WTC11 (cell line): ENCODE data around the gene SHPK. TPM values are rescaled to one million over a fixed set of nuclear protein-coding genes. Genes with fewer than 3 reads are reported as not detected.

Experiments used
- ATAC-seq: fragments of 200-7000 bp; cut with Tn5 transposase; 2 replicates; pipeline ENCODE4 v1.10.0; 2021; ENCODE audit warnings: mild to moderate bottlenecking, moderate library complexity
- CTCF ChIA-PET: fragments of 300-600 bp; sonication (Branson Sonifier 250); formaldehyde crosslinking; loops from one replicate; lab custom pipeline; 2021; ENCODE audit warnings: antibody characterized with exemption; lab: Charles Lee
- POLR2A ChIA-PET: fragments of 350-600 bp; sonication (Branson Sonifier 250); formaldehyde crosslinking; loops from one replicate; lab custom pipeline; 2021; ENCODE audit warnings: antibody characterized with exemption; lab: Charles Lee
- DNase-seq: peaks from one replicate; pipeline ENCODE4 v3.0.0; 2021; ENCODE audit warnings: low spot score
- H3K27ac Mint-ChIP-seq: 2 replicates; pipeline ENCODE4 v1.8.0; 2021; ENCODE audit warnings: mixed read lengths
- H3K27me3 Mint-ChIP-seq: 2 replicates; pipeline ENCODE4 v1.8.0; 2021; ENCODE audit warnings: low read depth, mild to moderate bottlenecking, moderate library complexity, mixed read lengths
- H3K36me3 Mint-ChIP-seq: 2 replicates; pipeline ENCODE4 v1.8.0; 2021; ENCODE audit warnings: mixed read lengths
- H3K4me1 Mint-ChIP-seq: 2 replicates; pipeline ENCODE4 v1.8.0; 2022; ENCODE audit warnings: mixed read lengths
- H3K4me3 Mint-ChIP-seq: 2 replicates; pipeline ENCODE4 v1.8.0; 2021; ENCODE audit warnings: mild to moderate bottlenecking, moderate library complexity, mixed read lengths
- H3K9me3 Mint-ChIP-seq: 2 replicates; pipeline ENCODE4 v1.8.0; 2021; ENCODE audit warnings: mixed read lengths
- CREM ChIP-seq: sonication (generic); formaldehyde crosslinking; IDR thresholded peaks from 2 replicates; pipeline ENCODE4 v1.8.1; 2022; ENCODE audit warnings: mild to moderate bottlenecking, missing genetic modification reagents, moderate library complexity
- ELF4 ChIP-seq: sonication (generic); formaldehyde crosslinking; IDR thresholded peaks from 2 replicates; pipeline ENCODE4 v1.8.1; 2022; ENCODE audit warnings: low read depth, mild to moderate bottlenecking, moderate library complexity, missing genetic modification reagents
- ETV6 ChIP-seq: sonication (generic); formaldehyde crosslinking; IDR thresholded peaks from 2 replicates; pipeline ENCODE4 v1.8.1; 2022; ENCODE audit warnings: mild to moderate bottlenecking, missing genetic modification reagents
- KAT7 ChIP-seq: sonication (generic); formaldehyde crosslinking; IDR thresholded peaks from 2 replicates; pipeline ENCODE4 v1.8.1; 2023; ENCODE audit warnings: missing genetic modification reagents, mild to moderate bottlenecking, borderline replicate concordance
- MYBL2 ChIP-seq: sonication (generic); formaldehyde crosslinking; IDR thresholded peaks from 2 replicates; pipeline ENCODE4 v1.8.1; 2023; ENCODE audit warnings: mild to moderate bottlenecking, moderate library complexity, missing genetic modification reagents
- NR1H2 ChIP-seq: sonication (generic); formaldehyde crosslinking; IDR thresholded peaks from 2 replicates; pipeline ENCODE4 v1.9.0; 2021; ENCODE audit warnings: mild to moderate bottlenecking, moderate library complexity, missing genetic modification reagents
- PRRX2 ChIP-seq: fragments of 250-450 bp; sonication (Bioruptor Pico); IDR thresholded peaks from 2 replicates; pipeline ENCODE4 v1.8.0; 2021; ENCODE audit warnings: mild to moderate bottlenecking
- total RNA-seq: library from RNA; stranded (reverse); gene quantifications from 3 replicates; pipeline ENCODE4 v1.2.3, GENCODE V29; 2021
- TF ChIP-seq, protein P1 (sequence below): sonication (generic); formaldehyde crosslinking; IDR thresholded peaks from 2 replicates; pipeline ENCODE4 v1.8.0; 2023; ENCODE audit warnings: missing genetic modification reagents, mild to moderate bottlenecking, borderline replicate concordance
- TF ChIP-seq, protein P2 (sequence below): sonication (generic); formaldehyde crosslinking; IDR thresholded peaks from 2 replicates; pipeline ENCODE4 v1.8.1; 2023; ENCODE audit warnings: mild to moderate bottlenecking, missing genetic modification reagents
- TF ChIP-seq, protein P3 (sequence below): fragments of 250-450 bp; sonication (Bioruptor Pico); conservative IDR thresholded peaks from 2 replicates; pipeline ENCODE4 v1.9.0; 2021; ENCODE audit warnings: mild to moderate bottlenecking
- TF ChIP-seq, protein P4 (sequence below): fragments of 200-600 bp; IDR thresholded peaks from 2 replicates; pipeline ENCODE4 v1.8.0; 2022; ENCODE audit warnings: antibody characterized with exemption
- TF ChIP-seq, protein P5 (sequence below): sonication (generic); formaldehyde crosslinking; conservative IDR thresholded peaks from 2 replicates; pipeline ENCODE4 v1.8.1; 2023; ENCODE audit warnings: mild to moderate bottlenecking, low read depth, missing genetic modification reagents, moderate library complexity
- TF ChIP-seq, protein P6 (sequence below): sonication (generic); formaldehyde crosslinking; IDR thresholded peaks from 2 replicates; pipeline ENCODE4 v1.8.1; 2023; ENCODE audit warnings: mild to moderate bottlenecking, missing genetic modification reagents, borderline replicate concordance
- TF ChIP-seq, protein P7 (sequence below): sonication (generic); formaldehyde crosslinking; IDR thresholded peaks from 2 replicates; pipeline ENCODE4 v1.8.0; 2022; ENCODE audit warnings: mild to moderate bottlenecking, missing genetic modification reagents
- TF ChIP-seq, protein P8 (sequence below): sonication (generic); formaldehyde crosslinking; IDR thresholded peaks from 2 replicates; pipeline ENCODE4 v1.8.1; 2022; ENCODE audit warnings: mild to moderate bottlenecking, missing genetic modification reagents, moderate library complexity, borderline replicate concordance

Gene SHPK
- total RNA-seq, 1 experiment from 2014 or later, result 29.2 TPM

DNA sequence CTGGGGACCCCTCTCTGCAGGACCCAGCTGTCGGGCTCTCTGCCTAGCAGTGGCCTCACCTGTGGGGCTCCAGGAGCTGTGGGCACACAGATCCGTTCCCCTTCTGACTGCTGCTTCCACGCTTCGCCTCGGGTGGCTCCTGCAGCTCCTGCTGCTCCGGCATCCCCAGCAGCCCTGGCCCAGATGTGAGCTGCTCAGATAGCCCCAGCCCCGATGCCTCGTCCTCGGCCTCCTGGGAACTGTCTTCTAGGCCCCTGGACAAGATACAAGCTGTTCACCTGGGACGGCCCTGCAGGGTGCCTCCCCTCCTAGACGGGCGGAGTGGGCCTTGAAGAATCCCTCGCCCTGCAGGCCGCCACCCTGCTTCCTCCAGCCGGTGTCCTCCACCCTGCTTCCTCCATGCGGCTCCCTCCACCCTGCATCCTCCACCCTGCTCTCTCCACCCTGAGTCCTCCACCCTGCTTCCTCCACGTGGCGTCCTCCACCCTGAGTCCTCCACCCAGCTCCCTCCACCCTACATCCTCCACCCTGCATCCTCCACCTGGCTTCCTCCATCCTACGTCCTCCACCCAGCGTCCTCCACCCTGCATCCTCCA, 43.6 kb upstream of the SHPK start (continued):
- TF ChIP-seq, protein P1, sequence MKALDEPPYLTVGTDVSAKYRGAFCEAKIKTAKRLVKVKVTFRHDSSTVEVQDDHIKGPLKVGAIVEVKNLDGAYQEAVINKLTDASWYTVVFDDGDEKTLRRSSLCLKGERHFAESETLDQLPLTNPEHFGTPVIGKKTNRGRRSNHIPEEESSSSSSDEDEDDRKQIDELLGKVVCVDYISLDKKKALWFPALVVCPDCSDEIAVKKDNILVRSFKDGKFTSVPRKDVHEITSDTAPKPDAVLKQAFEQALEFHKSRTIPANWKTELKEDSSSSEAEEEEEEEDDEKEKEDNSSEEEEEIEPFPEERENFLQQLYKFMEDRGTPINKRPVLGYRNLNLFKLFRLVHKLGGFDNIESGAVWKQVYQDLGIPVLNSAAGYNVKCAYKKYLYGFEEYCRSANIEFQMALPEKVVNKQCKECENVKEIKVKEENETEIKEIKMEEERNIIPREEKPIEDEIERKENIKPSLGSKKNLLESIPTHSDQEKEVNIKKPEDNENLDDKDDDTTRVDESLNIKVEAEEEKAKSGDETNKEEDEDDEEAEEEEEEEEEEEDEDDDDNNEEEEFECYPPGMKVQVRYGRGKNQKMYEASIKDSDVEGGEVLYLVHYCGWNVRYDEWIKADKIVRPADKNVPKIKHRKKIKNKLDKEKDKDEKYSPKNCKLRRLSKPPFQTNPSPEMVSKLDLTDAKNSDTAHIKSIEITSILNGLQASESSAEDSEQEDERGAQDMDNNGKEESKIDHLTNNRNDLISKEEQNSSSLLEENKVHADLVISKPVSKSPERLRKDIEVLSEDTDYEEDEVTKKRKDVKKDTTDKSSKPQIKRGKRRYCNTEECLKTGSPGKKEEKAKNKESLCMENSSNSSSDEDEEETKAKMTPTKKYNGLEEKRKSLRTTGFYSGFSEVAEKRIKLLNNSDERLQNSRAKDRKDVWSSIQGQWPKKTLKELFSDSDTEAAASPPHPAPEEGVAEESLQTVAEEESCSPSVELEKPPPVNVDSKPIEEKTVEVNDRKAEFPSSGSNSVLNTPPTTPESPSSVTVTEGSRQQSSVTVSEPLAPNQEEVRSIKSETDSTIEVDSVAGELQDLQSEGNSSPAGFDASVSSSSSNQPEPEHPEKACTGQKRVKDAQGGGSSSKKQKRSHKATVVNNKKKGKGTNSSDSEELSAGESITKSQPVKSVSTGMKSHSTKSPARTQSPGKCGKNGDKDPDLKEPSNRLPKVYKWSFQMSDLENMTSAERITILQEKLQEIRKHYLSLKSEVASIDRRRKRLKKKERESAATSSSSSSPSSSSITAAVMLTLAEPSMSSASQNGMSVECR, result no peak

DNA sequence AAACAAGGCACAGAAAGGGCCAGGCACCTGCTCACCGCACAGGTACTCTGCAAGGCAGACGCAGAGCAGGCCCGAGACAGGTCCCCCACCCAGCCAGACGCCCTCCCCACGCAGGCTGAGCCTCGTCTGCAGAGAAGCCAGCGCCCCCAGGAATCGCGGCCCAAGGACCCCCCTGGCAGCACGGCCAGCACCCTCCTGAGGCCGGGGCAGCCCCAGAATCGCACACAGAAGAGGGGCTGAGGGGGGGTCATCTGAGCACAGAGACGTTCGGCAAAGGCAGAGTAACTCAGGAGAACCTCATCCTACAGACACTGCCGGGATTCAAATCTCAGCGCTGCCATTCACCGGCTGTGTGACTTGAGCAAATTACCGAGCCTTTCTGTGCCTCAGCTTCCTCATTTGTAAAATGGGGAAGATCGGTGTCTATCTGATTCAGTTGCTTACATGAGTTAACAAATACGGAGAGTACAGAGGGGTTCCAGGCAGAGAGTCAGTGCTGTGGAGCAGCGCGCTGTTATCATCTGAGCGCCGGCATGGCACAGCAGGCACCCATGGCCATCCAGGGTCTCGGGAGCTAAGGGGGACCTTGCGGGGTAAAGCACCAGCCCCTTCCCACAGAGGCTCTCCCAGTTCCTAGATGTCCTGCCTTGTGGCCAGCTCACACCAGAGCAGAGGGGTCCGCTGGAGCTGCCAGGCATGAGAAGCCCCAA, 42.9 kb upstream of the SHPK start:
- H3K27me3 Mint-ChIP-seq, result no peaks in the 10 kb centered on the region; the same call in none of the 2 replicates
- ATAC-seq (no peak), DNase-seq (no peak)
- no peaks in the 10 kb centered on the region for H3K9me3 Mint-ChIP-seq
- ChIA-PET POLR2A (interaction anchor here (0.6 kb wide), 1 partner anchor 155 kb away, joined by 3 read pairs; no protein-coding TSS in a partner anchor), CTCF (interaction anchor here (0.6 to 2.6 kb wide), 8 partner anchors 12 to 143 kb away, joined by 3 to 14 read pairs (median 3); partner anchors contain the start of genes CTNS, HASPIN and SHPK)
- peaks cover 11% of the 10 kb centered on the region for H3K4me1 Mint-ChIP-seq
- H3K4me3 Mint-ChIP-seq, result no peak overlapping the region
- no peaks in the 10 kb centered on the region for H3K36me3 Mint-ChIP-seq
- H3K27ac Mint-ChIP-seq, result no peak overlapping the region
- TF ChIP-seq ELF4 (CRISPR knock-in tag) (no peak), MYBL2 (CRISPR knock-in tag) (no peak), NR1H2 (CRISPR knock-in tag) (no peak), KAT7 (no peak), CREM (CRISPR knock-in tag) (no peak), PRRX2 (CRISPR knock-in tag) (no peak), ETV6 (CRISPR knock-in tag) (no peak)
- TF ChIP-seq, protein P2, sequence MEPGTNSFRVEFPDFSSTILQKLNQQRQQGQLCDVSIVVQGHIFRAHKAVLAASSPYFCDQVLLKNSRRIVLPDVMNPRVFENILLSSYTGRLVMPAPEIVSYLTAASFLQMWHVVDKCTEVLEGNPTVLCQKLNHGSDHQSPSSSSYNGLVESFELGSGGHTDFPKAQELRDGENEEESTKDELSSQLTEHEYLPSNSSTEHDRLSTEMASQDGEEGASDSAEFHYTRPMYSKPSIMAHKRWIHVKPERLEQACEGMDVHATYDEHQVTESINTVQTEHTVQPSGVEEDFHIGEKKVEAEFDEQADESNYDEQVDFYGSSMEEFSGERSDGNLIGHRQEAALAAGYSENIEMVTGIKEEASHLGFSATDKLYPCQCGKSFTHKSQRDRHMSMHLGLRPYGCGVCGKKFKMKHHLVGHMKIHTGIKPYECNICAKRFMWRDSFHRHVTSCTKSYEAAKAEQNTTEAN (CRISPR knock-in tag), result no peak
- TF ChIP-seq, protein P3, sequence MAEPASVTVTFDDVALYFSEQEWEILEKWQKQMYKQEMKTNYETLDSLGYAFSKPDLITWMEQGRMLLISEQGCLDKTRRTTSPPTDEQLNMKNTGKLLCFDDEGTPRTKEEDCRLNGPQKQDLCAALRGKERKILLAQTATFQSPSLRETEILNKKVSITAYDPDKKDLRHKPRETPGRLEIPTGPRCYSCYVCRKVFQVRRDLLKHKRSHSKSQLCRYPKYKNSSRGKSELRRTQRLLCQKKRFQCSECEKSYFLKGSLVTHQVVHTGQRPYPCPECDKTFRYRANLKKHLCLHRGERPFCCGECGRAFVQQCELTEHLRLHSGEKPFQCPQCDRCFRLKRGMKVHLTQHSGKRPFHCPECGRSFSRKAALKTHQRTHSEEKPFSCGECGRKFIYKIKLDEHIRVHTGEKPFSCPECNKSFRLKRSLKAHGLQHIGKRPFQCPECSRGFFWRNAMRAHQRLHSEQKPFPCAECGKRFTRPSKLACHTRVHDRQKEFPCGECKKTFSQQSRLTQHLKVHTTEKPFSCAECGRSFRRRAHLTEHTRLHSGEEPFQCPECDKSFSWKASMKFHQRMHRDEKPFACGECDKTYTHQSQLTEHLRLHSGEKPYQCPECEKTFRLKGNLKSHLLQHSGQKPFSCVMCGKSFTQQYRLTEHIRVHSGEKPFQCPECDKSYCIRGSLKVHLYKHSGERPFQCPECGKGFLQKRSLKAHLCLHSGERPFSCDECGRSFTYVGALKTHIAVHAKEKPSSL (CRISPR knock-in tag), result no peak
- TF ChIP-seq, protein P4, sequence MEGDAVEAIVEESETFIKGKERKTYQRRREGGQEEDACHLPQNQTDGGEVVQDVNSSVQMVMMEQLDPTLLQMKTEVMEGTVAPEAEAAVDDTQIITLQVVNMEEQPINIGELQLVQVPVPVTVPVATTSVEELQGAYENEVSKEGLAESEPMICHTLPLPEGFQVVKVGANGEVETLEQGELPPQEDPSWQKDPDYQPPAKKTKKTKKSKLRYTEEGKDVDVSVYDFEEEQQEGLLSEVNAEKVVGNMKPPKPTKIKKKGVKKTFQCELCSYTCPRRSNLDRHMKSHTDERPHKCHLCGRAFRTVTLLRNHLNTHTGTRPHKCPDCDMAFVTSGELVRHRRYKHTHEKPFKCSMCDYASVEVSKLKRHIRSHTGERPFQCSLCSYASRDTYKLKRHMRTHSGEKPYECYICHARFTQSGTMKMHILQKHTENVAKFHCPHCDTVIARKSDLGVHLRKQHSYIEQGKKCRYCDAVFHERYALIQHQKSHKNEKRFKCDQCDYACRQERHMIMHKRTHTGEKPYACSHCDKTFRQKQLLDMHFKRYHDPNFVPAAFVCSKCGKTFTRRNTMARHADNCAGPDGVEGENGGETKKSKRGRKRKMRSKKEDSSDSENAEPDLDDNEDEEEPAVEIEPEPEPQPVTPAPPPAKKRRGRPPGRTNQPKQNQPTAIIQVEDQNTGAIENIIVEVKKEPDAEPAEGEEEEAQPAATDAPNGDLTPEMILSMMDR, result no peak
- TF ChIP-seq, protein P5, sequence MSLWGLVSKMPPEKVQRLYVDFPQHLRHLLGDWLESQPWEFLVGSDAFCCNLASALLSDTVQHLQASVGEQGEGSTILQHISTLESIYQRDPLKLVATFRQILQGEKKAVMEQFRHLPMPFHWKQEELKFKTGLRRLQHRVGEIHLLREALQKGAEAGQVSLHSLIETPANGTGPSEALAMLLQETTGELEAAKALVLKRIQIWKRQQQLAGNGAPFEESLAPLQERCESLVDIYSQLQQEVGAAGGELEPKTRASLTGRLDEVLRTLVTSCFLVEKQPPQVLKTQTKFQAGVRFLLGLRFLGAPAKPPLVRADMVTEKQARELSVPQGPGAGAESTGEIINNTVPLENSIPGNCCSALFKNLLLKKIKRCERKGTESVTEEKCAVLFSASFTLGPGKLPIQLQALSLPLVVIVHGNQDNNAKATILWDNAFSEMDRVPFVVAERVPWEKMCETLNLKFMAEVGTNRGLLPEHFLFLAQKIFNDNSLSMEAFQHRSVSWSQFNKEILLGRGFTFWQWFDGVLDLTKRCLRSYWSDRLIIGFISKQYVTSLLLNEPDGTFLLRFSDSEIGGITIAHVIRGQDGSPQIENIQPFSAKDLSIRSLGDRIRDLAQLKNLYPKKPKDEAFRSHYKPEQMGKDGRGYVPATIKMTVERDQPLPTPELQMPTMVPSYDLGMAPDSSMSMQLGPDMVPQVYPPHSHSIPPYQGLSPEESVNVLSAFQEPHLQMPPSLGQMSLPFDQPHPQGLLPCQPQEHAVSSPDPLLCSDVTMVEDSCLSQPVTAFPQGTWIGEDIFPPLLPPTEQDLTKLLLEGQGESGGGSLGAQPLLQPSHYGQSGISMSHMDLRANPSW (CRISPR knock-in tag), result no peak
- TF ChIP-seq, protein P6, sequence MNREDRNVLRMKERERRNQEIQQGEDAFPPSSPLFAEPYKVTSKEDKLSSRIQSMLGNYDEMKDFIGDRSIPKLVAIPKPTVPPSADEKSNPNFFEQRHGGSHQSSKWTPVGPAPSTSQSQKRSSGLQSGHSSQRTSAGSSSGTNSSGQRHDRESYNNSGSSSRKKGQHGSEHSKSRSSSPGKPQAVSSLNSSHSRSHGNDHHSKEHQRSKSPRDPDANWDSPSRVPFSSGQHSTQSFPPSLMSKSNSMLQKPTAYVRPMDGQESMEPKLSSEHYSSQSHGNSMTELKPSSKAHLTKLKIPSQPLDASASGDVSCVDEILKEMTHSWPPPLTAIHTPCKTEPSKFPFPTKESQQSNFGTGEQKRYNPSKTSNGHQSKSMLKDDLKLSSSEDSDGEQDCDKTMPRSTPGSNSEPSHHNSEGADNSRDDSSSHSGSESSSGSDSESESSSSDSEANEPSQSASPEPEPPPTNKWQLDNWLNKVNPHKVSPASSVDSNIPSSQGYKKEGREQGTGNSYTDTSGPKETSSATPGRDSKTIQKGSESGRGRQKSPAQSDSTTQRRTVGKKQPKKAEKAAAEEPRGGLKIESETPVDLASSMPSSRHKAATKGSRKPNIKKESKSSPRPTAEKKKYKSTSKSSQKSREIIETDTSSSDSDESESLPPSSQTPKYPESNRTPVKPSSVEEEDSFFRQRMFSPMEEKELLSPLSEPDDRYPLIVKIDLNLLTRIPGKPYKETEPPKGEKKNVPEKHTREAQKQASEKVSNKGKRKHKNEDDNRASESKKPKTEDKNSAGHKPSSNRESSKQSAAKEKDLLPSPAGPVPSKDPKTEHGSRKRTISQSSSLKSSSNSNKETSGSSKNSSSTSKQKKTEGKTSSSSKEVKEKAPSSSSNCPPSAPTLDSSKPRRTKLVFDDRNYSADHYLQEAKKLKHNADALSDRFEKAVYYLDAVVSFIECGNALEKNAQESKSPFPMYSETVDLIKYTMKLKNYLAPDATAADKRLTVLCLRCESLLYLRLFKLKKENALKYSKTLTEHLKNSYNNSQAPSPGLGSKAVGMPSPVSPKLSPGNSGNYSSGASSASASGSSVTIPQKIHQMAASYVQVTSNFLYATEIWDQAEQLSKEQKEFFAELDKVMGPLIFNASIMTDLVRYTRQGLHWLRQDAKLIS, result no peak
- TF ChIP-seq, protein P7, sequence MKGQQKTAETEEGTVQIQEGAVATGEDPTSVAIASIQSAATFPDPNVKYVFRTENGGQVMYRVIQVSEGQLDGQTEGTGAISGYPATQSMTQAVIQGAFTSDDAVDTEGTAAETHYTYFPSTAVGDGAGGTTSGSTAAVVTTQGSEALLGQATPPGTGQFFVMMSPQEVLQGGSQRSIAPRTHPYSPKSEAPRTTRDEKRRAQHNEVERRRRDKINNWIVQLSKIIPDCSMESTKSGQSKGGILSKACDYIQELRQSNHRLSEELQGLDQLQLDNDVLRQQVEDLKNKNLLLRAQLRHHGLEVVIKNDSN, result no peak
- TF ChIP-seq, protein P8, sequence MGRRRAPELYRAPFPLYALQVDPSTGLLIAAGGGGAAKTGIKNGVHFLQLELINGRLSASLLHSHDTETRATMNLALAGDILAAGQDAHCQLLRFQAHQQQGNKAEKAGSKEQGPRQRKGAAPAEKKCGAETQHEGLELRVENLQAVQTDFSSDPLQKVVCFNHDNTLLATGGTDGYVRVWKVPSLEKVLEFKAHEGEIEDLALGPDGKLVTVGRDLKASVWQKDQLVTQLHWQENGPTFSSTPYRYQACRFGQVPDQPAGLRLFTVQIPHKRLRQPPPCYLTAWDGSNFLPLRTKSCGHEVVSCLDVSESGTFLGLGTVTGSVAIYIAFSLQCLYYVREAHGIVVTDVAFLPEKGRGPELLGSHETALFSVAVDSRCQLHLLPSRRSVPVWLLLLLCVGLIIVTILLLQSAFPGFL (CRISPR knock-in tag), result no peak
